ENCODE data around the gene GPR158.

The GPR158 gene

GRCh38 chr10:25436431-25436830 lies 261.6 kb downstream of the GPR158 start:
- DNase-seq: no peak

GRCh38 chr10:25441270-25441669 lies 266.5 kb downstream of the GPR158 start:
- no peak for DNase-seq

GRCh38 chr10:25444266-25444665 lies 269.5 kb downstream of the GPR158 start:
- DNase-seq: no peak

GRCh38 chr10:25451401-25451800 lies 276.6 kb downstream of the GPR158 start:
- no peak for DNase-seq

- DNase-seq: no peak
These were observed 278.8 kb downstream of the GPR158 start for GRCh38 chr10:25453619-25454018.

GRCh38 chr10:25455980-25456567 lies 281.3 kb downstream of the GPR158 start:
- no peak for DNase-seq

- no peak for DNase-seq
These were observed 282.8 kb downstream of the GPR158 start for GRCh38 chr10:25457552-25457951.

- DNase-seq: no peak
These were observed 291.0 kb downstream of the GPR158 start for GRCh38 chr10:25465582-25466372.

GRCh38 chr10:25467881-25468280 lies 293.1 kb downstream of the GPR158 start:
- no peak for DNase-seq

GRCh38 chr10:25481467-25481866 lies 306.7 kb downstream of the GPR158 start:
- no peak for DNase-seq

GRCh38 chr10:25483999-25484398 lies 309.2 kb downstream of the GPR158 start:
- DNase-seq: no peak

GRCh38 chr10:25487266-25487665 lies 312.5 kb downstream of the GPR158 start:
- DNase-seq: no peak

GRCh38 chr10:25492040-25492439 lies 317.2 kb downstream of the GPR158 start:
- no peak for DNase-seq

GRCh38 chr10:25492680-25493079 lies 317.9 kb downstream of the GPR158 start:
- no peak for DNase-seq

GRCh38 chr10:25493122-25493893 lies 318.5 kb downstream of the GPR158 start:
- no peak for DNase-seq

- no peak for DNase-seq
These were observed 322.4 kb downstream of the GPR158 start for GRCh38 chr10:25497246-25497645.

- no peak for DNase-seq
These were observed 323.8 kb downstream of the GPR158 start for GRCh38 chr10:25498645-25499044.

GRCh38 chr10:25501912-25502311 lies 327.1 kb downstream of the GPR158 start:
- DNase-seq: no peak

GRCh38 chr10:25502453-25502852 lies 327.7 kb downstream of the GPR158 start:
- DNase-seq: no peak

GRCh38 chr10:25504306-25504705 lies 329.5 kb downstream of the GPR158 start:
- DNase-seq: no peak

GRCh38 chr10:25504838-25505237 lies 330.0 kb downstream of the GPR158 start:
- DNase-seq: no peak

- DNase-seq: no peak
These were observed 330.7 kb downstream of the GPR158 start for GRCh38 chr10:25505466-25505865.

- DNase-seq: no peak
These were observed 332.1 kb downstream of the GPR158 start for GRCh38 chr10:25506821-25507335.
